Measurements from ENCODE around the gene RHCG.

DNA sequence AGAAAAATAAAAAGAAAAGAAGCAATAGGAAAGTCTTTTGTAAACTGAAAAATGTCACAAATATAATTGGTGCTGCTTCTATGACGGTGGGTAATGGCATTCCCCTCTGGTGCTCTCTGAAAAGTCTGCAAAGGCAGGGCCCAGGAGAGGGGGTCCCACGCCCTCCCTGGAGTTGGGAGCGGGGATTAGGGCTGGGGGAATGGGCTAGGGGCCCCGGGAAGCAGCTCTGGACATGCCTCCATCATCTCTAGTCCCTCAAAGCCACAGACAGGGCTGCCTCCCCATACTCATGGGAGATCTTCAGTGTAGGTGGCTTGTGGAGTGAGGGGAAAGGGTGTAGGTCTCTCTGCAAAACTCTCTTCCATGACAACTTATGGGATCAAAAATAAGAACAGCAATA lies 7.8 kb upstream of the RHCG start:
- TF ChIP-seq CTCF (IDR thresholded peaks at IDR 0.05; ENCODE audit: low read length) (no peak), EZH2 (IDR thresholded peaks at IDR 0.05; ENCODE audit: borderline replicate concordance, low read length) (no peak)

Measured in OCI-LY1 (cell line).